Stimulated activated CD8-positive, alpha-beta memory T cell treated with anti-CD3 and anti-CD28 coated beads, Interleukin-7, amount 100 ng/mL, for 4 hours (primary cell): ENCODE results near the gene KLHL5.
"Not testable (repeated sequence)": the region's sequence is repeated elsewhere in the genome, so short reads cannot be mapped to it uniquely, and the experiment has no call there.

Experiments used
- DNase-seq, 2 donors: peaks; one replicate each; pipeline ENCODE4 v3.0.0-alpha.2; 2020; ENCODE audit warnings: low read depth in 2 of 2

Gene KLHL5

DNA sequence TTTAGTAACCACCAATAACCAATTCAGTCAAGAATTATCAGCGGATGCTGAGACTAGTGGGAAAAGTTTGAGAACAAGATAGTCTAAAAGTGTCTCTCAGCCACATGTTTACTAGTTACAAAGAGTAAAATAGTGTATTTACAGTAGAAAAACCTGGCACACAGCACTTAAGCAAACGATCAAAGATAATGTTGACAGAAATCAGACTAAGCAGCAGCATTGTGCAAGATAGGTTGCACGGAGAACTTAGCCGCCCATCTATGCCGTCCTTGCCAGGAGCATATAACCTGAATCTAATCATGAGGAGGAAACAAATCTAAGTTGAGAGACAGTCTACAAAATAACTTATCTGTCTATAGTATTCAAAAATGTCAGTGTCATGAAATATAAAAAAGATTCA lies 35.3 kb downstream of the KLHL5 start:
- no peak for DNase-seq

- no peak for DNase-seq
Observed at GRCh38 chr4:39102297-39102696, 40.3 kb downstream of the KLHL5 start.

GRCh38 chr4:39103291-39103690 lies 41.3 kb downstream of the KLHL5 start:
- no peak for DNase-seq

DNA sequence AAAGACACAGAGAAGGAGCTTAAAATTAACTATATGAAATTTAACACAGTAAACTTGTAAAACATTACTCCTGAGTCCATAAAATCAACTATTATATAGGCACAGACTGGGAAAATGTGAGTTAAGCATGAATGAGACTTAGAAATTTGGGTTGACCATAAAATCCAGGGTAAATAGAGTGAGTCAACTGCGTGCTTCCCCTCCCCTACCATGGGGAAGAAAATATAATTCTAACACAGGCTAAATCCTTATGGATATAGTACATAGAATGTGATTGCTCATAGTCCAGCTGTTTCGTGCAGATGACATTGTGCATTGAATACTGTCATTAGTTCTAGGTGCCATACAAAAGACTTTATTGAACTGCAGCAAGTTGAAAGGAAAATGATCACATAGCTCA lies 42.2 kb downstream of the KLHL5 start:
- DNase-seq, result no peak

DNA sequence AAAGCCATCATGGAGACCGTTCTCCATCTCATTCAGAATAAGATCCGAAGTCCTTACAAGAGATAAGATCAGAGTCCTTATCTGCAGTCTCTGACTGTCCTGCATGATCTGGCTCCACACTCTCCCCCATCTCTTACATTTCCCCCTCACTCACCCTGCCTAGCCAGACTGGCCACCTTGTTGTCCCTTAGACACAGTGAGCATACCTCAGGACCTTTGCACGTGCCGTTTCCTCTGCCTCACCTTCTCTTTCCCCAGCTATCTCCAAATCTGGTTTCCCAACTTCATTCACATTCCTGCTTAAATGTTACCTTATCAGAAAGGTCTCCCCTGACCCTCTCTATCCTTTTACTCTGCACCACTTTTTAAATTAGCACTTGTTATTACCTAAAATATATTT lies 44.0 kb downstream of the KLHL5 start:
- DNase-seq, result no peak

DNA sequence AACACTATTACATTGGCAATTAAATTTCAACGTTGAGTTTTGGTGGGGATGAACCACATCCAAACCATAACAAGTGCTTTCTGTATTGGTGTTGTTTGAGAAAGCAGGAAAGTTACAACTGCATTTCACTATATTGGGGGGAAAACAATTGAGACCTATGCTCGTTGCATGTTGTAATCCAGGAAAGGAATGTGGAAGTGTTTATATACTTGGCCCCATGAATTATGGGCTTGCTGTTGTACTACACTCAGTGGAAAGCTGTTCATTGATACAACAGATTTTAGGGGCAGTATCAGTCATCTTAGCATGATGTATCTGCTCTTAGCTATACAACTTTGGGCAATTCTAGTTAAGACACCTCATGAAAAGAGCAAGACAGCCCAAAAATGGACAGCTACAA lies 52.4 kb downstream of the KLHL5 start:
- DNase-seq, result no peak

DNA sequence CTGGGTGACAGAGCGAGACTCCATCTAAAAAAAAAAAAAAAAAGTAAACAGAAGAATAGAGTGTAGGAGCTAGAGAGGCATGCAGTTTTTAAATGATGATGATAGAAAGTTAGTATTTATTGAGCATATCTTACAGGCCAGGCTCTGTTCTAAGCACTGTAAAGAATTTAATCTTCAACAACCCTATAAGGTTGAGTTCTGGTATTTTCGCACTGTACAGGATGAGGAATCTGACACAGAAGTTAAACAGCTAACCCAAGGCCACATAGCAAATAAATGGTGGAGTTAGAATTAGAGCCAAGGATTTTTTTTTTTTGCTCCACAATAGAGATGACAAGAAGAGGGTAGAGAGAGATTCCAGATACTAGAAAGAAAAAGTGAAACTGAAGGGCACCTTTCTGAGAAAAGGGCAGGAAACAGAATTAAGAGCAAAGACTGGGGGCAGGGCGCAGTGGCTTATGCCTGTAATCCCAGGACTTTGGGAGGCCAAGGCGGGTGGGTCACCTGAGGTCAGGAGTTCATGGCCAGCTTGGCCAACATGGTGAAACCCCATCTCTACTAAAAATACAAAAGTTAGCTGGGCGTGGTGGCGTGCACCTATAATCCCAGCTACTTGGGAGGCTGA lies 56.1 kb downstream of the KLHL5 start:
- DNase-seq, result no peak

- DNase-seq, result no peak
Observed at GRCh38 chr4:39120418-39120817, 58.4 kb downstream of the KLHL5 start.

- DNase-seq, result no peak
Observed at GRCh38 chr4:39124885-39125599, 63.0 kb downstream of the KLHL5 start.

- DNase-seq, result no peak
Observed at GRCh38 chr4:39125600-39125985, 63.6 kb downstream of the KLHL5 start.

GRCh38 chr4:39126256-39127095 lies 64.4 kb downstream of the KLHL5 start:
- no peak for DNase-seq

DNA sequence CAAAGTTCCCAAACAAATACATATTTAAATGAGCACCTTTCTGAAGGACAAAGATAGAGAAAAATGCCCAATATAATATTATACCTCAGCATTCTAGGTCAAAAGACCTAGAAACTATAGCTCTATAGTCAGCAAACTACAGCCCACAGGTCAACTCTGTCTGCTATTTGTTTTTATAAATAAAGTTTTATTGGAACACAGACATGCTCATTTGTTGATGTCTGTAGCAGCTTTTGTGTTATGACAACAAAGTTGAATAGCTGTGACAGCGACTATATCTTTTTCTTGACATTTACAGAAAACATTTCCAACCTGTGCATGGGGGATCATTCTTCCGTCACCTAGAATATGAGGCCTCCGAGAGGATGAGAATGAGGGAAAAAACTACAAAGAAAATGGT lies 71.6 kb downstream of the KLHL5 start:
- DNase-seq, result no peak

DNA sequence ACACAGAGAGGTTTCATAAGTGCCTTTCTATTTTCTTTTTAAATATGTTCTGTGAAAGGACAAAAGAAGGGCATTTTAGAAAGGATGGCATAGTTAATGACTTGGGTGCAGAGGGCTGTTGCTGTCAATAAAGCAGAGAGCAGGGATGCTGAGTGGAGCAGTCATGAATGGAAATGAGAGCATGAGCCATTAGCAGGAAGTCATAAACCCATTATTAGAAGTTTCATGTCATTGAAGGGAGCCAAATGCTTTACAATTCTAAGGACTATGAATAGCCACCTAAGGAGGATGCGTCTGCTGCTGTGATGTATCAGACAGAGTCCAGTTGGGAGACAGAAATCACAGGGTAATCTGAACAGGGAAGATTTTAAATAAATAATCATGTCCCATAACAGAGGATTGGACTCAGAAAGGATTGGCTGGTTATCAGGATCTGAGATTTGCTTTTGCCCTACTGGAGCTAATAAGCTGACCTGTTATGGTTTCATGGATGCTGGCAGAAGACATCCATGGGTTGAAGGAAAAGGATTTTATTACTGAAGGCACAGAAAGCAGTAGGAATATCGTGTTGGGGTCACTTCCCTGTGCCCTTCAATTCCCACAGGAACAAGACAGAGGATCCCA lies 72.8 kb downstream of the KLHL5 start:
- DNase-seq, result no peak

DNA sequence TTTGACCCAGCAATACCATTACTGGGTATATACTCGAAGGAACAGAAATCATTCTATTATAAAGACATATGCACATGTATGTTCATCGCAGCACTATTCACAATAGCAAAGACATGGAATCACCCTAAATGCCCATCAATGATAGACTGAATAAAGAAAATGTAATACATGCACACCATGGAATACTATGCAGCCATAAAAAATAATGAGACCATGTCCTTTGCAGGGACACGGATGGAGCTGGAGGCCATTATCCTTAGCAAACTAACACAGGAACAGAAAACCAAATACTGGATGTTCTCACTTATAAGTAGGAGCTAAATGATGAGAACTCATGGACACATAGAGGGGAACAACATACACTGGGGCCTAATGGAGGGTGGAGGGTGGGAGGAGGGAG lies 76.2 kb downstream of the KLHL5 start:
- DNase-seq, result not testable (repeated sequence)

GRCh38 chr4:39146211-39146610 lies 84.2 kb downstream of the KLHL5 start:
- DNase-seq, result no peak

GRCh38 chr4:39154009-39154408 lies 92.0 kb downstream of the KLHL5 start:
- no peak for DNase-seq

GRCh38 chr4:39157520-39157919 lies 95.5 kb downstream of the KLHL5 start:
- no peak for DNase-seq

DNA sequence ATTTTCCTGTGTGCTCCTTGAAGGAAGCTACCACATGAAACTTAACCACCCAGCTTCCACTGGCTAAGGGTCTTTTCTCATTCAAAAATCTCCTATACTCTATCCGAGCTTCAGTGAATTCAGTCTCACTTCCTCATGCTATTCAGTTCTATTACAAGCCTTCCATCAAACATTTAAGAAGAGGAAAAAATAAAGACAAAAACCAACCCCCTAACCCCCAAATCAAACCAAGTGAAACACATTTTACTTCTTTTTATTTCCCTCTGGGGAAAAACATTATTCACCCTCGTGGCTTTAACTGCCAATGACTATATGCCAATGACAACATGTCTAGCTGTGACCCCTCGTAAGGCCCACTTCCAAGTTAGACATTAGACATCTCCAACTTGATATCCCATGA lies 104.1 kb downstream of the KLHL5 start:
- DNase-seq, result no peak

DNA sequence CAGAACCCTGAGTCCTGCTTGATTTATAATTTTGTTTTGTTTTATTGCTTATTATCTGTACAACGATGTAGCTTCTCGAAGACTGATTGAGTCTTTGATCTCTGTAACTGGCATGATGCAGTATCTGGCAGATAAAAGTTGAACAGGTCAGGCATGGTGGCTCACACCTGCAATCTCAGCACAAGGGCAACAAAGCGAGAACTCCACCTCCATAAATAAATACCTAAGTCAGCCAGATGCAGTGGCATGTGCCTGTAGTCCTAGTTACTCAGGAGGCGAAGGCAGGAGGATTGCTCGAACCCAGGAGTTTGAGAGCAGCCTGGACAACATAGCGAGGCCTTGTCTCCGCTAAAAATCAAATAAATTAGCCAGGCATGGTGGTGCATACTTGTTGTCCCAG lies 104.6 kb downstream of the KLHL5 start:
- no peak for DNase-seq

DNA sequence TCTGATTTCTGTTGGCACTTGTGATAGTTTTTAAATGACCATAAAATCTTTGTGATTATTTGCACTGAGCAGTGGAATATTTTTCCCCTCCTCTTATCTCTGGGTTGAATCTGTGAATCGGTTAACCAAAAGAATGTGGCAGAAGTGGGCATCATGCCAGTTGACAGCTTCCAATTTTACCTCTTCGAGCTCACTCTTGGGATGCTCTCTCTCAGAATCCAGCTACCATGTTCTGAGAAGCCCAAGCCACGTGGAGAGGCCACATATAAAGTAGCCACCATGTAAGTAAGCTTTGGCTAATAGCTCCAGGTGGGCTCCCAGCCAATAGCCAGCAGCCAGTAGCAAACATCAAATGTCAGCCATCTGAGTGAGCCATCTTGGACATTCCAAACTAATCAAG lies 107.4 kb downstream of the KLHL5 start:
- DNase-seq, result no peak

DNA sequence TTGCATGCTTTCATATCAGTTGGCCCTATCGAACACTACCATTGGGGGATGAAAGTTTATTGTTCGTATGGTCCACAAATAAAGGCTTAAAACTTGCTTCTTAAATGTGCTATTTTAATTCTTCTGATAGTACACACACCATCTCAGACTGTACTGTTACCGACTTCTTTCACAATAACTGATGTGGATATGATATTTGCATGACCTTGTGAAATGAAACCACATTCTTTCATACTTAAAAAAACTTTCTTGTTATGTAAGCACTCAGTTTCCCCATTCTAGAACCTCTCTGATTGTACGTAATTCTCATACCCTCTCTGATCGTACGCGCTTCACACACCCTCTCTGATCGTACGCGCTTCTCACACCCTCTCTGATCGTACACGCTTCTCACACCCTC lies 108.3 kb downstream of the KLHL5 start:
- DNase-seq, result no peak
